Measurements from ENCODE around the gene PRPF39. TPM values are rescaled to one million over a fixed set of nuclear protein-coding genes. Genes with fewer than 3 reads are reported as not detected.

PRPF39 gene
- total and polyA plus RNA-seq, 2 of the 4 experiments (the other 2 are of a cell fraction): 18.1 to 29.6 TPM

- TF ChIP-seq RFX5 (IDR thresholded peaks at IDR 0.05; ENCODE audit: low read depth, low read length) (no peak), POLR2A (IDR thresholded peaks at IDR 0.05; ENCODE audit: low read depth, low read length) (no peak), MAZ (IDR thresholded peaks at IDR 0.05; ENCODE audit: borderline replicate concordance, low read depth, low read length) (no peak), CHD1 (IDR thresholded peaks at IDR 0.05; ENCODE audit: low read depth, low read length) (no peak), MXI1 (IDR thresholded peaks at IDR 0.05; ENCODE audit: borderline replicate concordance, low read depth, low read length) (no peak), BHLHE40 (IDR thresholded peaks at IDR 0.05; ENCODE audit: low read depth, low read length) (no peak), NFE2L2 (IDR thresholded peaks at IDR 0.05; ENCODE audit: low read depth, low read length) (no peak), USF2 (IDR thresholded peaks at IDR 0.05; ENCODE audit: low read depth, low read length) (no peak), SMC3 (IDR thresholded peaks at IDR 0.05; ENCODE audit: low read depth, low read length) (no peak), FOS (IDR thresholded peaks at IDR 0.05; ENCODE audit: low read depth, low read length) (no peak), MAFK (IDR thresholded peaks at IDR 0.05; ENCODE audit: low read depth, low read length) (no peak), RAD21 (IDR thresholded peaks at IDR 0.05; ENCODE audit: low read length) (no peak), ELK1 (IDR thresholded peaks at IDR 0.05; ENCODE audit: borderline replicate concordance, low read depth, low read length) (no peak), CEBPB (IDR thresholded peaks at IDR 0.05; ENCODE audit: low read depth, low read length) (no peak), CTCF (conservative IDR thresholded peaks at IDR 0.05; ENCODE audit: low read depth, low read length) (no peak)
- in situ Hi-C loops (cut with MboI; ENCODE audit: low sequenced_read_pairs) (no loop called here), dilution Hi-C loops (cut with HindIII; ENCODE audit: low sequenced_read_pairs, unreplicated experiment) (no loop called here), intact Hi-C loops (cut with micrococcal nuclease) (no loop called here)
- no peak overlapping the region for H3K4me3 ChIP-seq (ENCODE audit: insufficient read depth, low read depth, low read length)
- DNase-seq (no peak), ATAC-seq (ENCODE audit: low read depth) (no peak)
- H2AK9ac ChIP-seq (replicated peaks; ENCODE audit: low read depth, low read length, poor library complexity): no peak overlapping the region
- H4K20me1 ChIP-seq (ENCODE audit: insufficient read depth, low read length): no peaks in the 10 kb centered on the region
- no peaks in the 10 kb centered on the region for H3K79me1 ChIP-seq (ENCODE audit: low read depth in 1 of 2, low read length in 2 of 2)
- no peak overlapping the region for H3K56ac ChIP-seq (ENCODE audit: extremely low read depth, insufficient read depth, low read length)
- H3K4me2 ChIP-seq (ENCODE audit: low read depth, low read length): no peak overlapping the region
- no peak overlapping the region for H3K14ac ChIP-seq (replicated peaks; ENCODE audit: low read depth, low read length)
- H4K8ac ChIP-seq (ENCODE audit: low read depth in 2 of 2, low read length in 2 of 2): no peak overlapping the region
- H3K9me3 ChIP-seq (ENCODE audit: control insufficient read depth, insufficient read depth, low read length): no peaks in the 10 kb centered on the region
- H2BK5ac ChIP-seq (ENCODE audit: low read depth, low read length, poor library complexity, severe bottlenecking): no peak overlapping the region
- H3K27ac ChIP-seq (ENCODE audit: insufficient read depth, low read length): no peak overlapping the region
- ChIA-PET CTCF (interaction anchor here (1.4 kb wide), 1 partner anchor 12 kb away, joined by 3 read pairs; no protein-coding TSS in a partner anchor), POLR2A (ENCODE audit: unreplicated experiment) (no interaction called here)
- H2BK15ac ChIP-seq (ENCODE audit: low read depth, low read length): no peak overlapping the region
- H3K27me3 ChIP-seq (ENCODE audit: control insufficient read depth, insufficient read depth, low read length): no peaks in the 10 kb centered on the region
- peaks cover 4% of the 10 kb centered on the region for H3K36me3 ChIP-seq (ENCODE audit: control insufficient read depth, insufficient read depth, low read length)
- H3K18ac ChIP-seq (ENCODE audit: low read depth, low read length): no peak overlapping the region
- H4K91ac ChIP-seq (ENCODE audit: insufficient read depth, low read depth, low read length): no peak overlapping the region
- no peaks in the 10 kb centered on the region for H3K4me1 ChIP-seq (ENCODE audit: control insufficient read depth, insufficient read depth, low read length)
- H3K23ac ChIP-seq (ENCODE audit: low read depth, low read length): no peak overlapping the region
- H2BK20ac ChIP-seq (ENCODE audit: low read depth, low read length): no peak overlapping the region
- H2BK120ac ChIP-seq (ENCODE audit: low read depth, low read length): no peak overlapping the region
- H2AK5ac ChIP-seq (ENCODE audit: low read depth, low read length): no peak overlapping the region
- no TSS peak for BruUV-seq (replicated peaks)
- H4K5ac ChIP-seq (ENCODE audit: low read depth, low read length): no peak overlapping the region
- no CpG with 5 or more reads among the region's 5 CpGs for WGBS, 2 experiments (ENCODE audit: extremely low coverage in 2 of 2, insufficient read length in 1 of 2)
- H3K9ac ChIP-seq (ENCODE audit: low read depth, low read length): no peak overlapping the region
- no peak overlapping the region for H2AFZ ChIP-seq (replicated peaks; ENCODE audit: low read length, poor library complexity)
- no peak overlapping the region for H3K4ac ChIP-seq (ENCODE audit: low read depth, low read length)
- no peaks in the 10 kb centered on the region for H3K9me1 ChIP-seq (ENCODE audit: insufficient read depth, low read length)
Measured at GRCh38 chr14:45044638-45045037, 39.3 kb upstream of the PRPF39 start.
